T-helper 2 cell treated with Interferon-gamma antibody and Interleukin-4, amounts not matched to agents 100 ng/mL and 5 ng/mL, for 36 hours (primary cell): ENCODE measurements around the gene PTPRD. TPM values are rescaled to one million over a fixed set of nuclear protein-coding genes. Genes with fewer than 3 reads are reported as not detected.

Experiments
- intact Hi-C: fragments of 100-400 bp; cut with micrococcal nuclease; formaldehyde crosslinking; loops from one replicate; pipeline ENCODE4 v1.15.1; 2023
- total RNA-seq: library from RNA; stranded (reverse); gene quantifications from 2 replicates; pipeline ENCODE4 v1.2.3, GENCODE V29; 2022

PTPRD gene
- not detected in 2 replicates for total RNA-seq

GRCh38 chr9:10612641-10613398 is at the start of gene PTPRD:
Gene PTPRD, minus strand, starts transcription at chr9:10613002.
- intact Hi-C loops, result no loop called here

- intact Hi-C loops, result no loop called here
Observed at GRCh38 chr9:10661994-10662393, 49.2 kb upstream of the PTPRD start.

GRCh38 chr9:10661376-10661775 is 48.6 kb upstream of the PTPRD start:
- intact Hi-C loops, result no loop called here

DNA sequence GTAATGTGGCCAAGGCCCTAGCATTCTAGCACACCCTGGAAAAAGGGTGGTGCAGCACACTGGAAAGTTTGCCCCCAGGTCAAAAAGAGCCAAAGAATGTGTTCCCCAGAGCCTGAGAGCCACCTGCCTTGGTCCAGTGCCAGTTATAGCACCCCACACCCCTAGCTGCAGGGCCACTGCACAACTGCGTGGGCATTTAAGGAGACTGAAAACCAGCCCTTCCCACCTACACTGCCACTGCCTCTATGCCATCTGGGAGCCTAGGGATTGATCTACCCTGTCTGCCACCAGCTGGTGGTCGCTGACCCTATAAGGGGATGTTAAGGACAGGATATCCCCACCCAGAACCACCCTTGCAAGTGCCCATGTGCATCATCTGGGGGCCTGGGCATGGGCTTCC is 38.2 kb upstream of the PTPRD start:
- intact Hi-C loops, result no loop called here

- intact Hi-C loops, result no loop called here
Observed at GRCh38 chr9:10649076-10649475, 36.3 kb upstream of the PTPRD start.

GRCh38 chr9:10633785-10634184 is 21.0 kb upstream of the PTPRD start:
- intact Hi-C loops, result no loop called here

DNA sequence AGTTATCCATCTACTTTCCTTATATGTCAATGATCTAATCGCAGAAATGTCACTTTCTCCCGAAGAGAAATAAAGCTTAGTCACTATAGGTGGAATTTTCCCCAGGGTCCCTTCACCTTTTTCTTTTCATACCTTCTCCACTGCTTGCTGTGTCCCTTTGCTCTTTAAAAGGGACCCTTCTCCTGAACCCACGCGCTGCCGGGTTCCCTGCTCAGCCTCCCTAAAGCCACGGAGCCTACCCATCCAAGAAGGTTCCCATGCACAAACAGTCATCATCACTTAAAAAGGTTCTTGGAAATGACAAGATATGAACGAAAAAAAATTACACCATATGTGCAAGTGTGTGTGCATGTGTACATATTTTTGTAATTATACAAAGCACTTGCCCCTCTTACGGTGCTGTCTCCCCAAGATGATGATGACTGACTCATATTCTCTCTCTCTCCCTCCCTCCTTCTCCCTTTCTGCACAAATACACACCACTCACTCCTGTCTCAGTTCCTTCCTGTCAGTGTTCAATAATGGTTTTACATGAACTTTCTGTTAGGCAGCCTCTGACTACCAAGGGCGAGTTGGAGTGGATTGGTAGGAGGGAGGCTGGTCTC is 1.5 kb upstream of the PTPRD start:
- intact Hi-C loops, result no loop called here

- intact Hi-C loops, result no loop called here
Observed at GRCh38 chr9:10613419-10613818, 617 bp upstream of the PTPRD start.

GRCh38 chr9:10605388-10605787 is 7.4 kb downstream of the PTPRD start:
- intact Hi-C loops, result no loop called here

DNA sequence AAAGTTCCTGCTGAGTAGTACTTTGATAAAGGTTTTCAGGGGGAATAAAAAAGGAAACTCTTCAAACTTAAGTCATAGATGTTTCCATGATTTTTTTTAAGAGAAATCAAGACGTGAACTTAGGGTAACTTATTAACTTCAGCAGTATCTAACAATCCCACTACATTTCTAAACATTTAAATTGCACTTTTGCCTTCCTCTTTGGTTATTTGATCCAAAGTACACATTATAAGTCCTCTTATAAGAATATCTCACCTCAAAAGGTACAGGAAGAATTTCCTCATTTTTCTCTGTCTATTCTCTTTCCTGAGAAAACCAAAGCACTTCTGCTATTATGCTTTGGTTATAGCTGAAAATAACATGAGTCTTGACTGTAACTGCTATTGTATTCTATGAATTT is 7.9 kb downstream of the PTPRD start:
- intact Hi-C loops, result no loop called here

- intact Hi-C loops, result no loop called here
Observed at GRCh38 chr9:10597801-10598200, 15.0 kb downstream of the PTPRD start.

DNA sequence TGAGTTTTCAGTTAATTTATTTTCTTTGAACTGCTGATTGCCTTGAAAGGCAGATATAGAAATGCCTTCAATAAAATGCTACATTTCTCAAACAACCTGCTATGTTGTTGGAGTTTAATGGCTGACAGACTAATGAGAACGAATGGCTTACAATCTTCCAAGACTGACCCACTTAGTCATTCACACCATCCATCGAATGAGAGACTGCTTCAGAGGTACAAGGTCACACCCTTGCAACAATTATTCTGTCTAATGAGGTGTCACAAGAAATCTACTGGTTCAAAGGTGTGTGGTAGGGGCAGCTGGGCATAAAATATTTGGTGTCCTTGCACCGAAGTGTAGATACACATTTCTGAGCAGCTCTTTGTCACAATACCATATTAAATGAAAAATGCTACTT is 18.3 kb downstream of the PTPRD start:
- intact Hi-C loops, result no loop called here

GRCh38 chr9:10586407-10586806 is 26.4 kb downstream of the PTPRD start:
- intact Hi-C loops, result no loop called here

- intact Hi-C loops, result no loop called here
Observed at GRCh38 chr9:10571699-10572098, 41.1 kb downstream of the PTPRD start.

GRCh38 chr9:10566848-10567247 is 46.0 kb downstream of the PTPRD start:
- intact Hi-C loops, result no loop called here

GRCh38 chr9:10562581-10563343 is 50.0 kb downstream of the PTPRD start:
- intact Hi-C loops, result no loop called here

DNA sequence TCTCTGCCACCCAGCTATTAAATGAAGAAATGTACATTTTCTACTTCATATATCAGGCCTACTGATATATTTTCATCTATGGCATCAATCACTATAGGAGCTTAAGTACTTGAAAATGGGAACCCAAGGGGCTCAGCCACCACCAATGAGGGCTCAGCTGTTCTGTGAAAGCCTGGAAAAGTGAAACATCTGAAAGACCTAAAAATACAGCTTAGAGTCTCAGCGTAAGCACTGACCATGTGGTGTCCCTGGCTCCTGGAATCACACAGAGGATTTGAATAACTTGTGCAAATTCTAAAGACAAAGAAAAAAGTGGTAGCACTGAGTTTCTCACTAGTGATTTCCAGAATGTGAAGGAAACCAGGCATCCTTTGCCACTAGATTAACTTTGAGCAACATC is 64.5 kb downstream of the PTPRD start:
- intact Hi-C loops, result no loop called here

DNA sequence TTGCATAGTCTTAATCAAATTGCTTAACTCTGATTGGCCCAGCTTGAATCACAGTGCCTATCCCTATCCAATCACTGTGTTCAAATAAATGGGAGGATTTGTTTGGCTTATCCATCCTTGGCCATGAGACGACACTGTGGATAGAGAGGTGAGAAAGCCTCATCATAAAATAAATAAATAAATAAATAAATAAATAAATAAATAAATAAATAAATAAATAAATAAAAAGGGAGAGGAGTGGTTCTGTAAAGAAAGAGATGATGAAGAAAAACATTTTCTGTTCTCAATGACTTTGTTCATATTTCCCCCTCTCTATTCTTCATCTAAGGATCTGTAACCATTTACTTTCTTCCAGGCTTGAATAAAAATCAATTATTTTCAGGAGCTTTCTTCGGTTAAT is 74.7 kb downstream of the PTPRD start:
- intact Hi-C loops, result no loop called here

GRCh38 chr9:10534850-10535249 is 78.0 kb downstream of the PTPRD start:
- intact Hi-C loops, result no loop called here

GRCh38 chr9:10525972-10526371 is 86.8 kb downstream of the PTPRD start:
- intact Hi-C loops, result no loop called here

DNA sequence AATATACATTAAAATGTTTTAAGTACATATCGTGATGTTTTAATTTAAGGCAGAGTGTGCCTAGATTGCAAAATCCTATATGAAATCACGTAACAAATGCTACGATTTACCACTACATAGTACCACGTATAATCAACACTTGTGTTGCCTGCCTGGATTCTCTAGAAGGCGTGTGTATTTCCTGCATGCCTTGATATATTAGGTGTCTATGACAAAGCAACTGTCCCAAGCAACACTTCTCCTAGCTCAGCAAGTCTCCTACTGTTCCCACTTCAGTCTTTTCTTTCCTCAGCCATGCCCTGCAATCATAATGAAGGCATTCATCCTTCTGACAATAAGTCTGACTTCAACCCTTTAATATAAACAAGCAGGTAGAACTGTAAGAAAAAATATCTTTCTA is 89.6 kb downstream of the PTPRD start:
- intact Hi-C loops, result no loop called here

DNA sequence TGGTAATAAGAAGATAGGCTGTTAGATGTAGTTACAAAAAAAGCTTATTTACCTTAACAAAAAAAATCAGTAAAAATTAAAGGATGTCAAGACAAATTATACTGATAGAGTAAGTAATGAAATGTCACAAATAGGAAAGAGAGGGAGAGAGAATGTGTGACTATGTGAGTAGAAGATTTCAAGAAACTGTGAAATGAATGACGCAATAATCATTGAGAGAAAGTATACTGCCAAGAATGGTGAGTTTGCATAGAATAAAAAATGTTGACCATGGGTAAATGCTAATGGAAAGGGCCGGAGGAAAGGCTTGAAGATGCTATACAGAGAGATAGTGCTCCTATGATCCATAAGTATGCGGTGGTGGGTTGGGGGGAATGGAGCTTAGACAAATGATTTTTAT is 100.7 kb downstream of the PTPRD start:
- intact Hi-C loops, result no loop called here
